SIG-M5 (cell line): ENCODE data around the gene AMBN.

Source experiments
- DNase-seq: peaks from one replicate; lab custom pipeline; 2025; lab: John Stamatoyannopoulos, UW

AMBN gene, protein sequence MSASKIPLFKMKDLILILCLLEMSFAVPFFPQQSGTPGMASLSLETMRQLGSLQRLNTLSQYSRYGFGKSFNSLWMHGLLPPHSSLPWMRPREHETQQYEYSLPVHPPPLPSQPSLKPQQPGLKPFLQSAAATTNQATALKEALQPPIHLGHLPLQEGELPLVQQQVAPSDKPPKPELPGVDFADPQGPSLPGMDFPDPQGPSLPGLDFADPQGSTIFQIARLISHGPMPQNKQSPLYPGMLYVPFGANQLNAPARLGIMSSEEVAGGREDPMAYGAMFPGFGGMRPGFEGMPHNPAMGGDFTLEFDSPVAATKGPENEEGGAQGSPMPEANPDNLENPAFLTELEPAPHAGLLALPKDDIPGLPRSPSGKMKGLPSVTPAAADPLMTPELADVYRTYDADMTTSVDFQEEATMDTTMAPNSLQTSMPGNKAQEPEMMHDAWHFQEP

DNA sequence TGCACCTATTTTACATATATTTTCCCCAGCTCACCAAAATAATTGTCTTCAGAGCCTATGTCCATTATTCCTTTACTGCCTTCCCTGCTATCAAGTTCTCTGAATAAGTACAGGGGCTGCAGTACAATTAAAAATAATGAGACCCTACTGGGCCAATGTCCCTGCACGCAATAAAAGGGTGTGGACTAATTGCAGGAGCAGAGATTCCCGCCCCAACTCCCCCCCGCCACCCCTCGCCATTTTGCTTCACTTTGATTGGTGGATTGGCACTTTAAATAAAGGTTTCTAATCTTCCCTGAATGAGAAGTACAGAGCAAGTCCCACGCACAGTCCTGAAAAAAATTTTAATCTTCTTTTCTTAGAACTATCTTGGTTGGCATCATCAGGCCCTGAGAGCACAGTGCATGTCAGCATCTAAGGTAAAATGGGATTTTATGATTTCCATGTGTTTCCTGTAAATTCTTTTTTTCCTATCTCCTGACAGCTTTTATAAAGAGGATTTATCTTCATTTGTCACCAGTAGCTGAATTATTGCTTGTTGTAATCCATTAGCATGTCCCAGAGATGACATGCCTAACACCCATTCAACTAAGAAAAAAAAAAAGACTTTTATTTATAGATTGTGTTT, at the start of gene AMBN:
Gene AMBN (plus strand): TSS at position 302 of the 628 bp plus-strand sequence. CDS start 103 bp downstream, at position 405.
- DNase-seq: no peak

DNA sequence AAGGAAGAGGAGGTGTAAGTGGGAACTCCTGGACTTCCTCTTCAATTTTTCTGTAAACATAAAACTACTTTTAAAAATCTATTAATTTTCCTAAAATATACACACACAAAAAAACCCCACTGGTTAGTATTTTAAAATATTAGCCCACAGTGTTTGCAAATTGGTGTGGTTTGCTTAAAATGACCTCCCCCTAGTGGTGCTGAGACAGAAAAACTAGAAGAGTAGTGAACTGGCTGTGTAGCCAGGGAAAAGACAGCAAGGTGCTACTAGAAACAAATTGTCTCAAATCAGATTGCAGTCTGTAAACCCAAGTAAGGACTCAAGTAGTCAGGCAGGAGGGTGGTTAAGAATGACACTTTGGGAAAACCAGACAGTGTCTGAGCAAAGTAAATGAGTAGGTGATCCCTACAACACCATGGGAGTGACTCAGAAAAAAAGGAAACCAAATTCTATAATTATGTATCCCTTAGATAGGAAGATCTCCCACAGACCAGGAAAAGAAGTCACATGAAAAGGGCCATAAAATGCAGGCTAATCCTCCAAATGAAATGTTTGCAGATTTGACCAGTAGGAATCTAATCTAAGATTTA, 47.7 kb upstream of the AMBN start:
- DNase-seq: no peak

DNA sequence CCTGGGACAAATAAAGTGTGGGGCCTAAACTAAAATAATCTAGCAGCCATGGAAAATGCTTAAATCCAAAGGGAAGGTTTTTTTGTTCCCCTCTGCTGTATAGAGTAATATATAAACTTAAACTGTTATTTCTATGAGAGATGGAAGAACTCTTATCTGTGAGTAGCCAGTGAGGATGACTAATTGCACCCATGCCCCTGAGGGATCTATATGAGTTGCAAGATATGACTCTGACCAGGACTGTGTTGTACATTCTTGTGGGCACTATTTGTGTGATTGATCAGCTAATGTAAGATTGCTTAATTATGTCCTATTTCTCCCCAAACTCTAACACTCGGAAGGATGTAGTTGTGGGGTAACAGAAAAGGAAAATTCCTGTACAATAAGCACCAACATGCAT, 35.2 kb upstream of the AMBN start:
- no peak for DNase-seq

DNA sequence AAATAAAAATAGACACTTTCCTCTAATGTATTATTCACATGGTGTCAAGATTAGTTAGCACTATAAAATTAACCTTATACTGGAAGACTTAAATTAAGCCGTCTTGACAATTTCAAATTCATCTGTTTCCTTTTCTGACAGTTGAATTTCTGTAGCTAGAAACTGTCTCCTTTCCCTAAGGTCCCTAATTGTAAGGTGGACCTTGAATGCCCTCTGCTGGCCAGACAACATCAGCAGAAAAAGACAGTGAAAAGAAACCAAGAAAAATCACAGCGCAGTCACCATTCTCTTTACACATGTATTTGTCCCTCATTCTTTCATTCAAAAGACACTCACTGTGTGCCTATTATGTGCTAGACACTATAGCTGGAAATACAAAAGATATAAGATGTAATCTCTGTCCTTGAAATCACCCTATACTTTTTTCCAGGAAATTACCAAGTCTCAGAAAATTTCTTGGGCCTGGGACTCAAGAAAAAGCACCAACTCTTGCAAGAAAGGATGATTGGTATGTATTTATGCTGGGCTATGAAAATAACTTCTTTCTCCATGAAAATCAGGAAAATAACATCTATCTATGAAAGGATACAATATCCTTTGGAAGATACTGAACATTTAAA, 32.7 kb upstream of the AMBN start:
- DNase-seq: no peak

DNA sequence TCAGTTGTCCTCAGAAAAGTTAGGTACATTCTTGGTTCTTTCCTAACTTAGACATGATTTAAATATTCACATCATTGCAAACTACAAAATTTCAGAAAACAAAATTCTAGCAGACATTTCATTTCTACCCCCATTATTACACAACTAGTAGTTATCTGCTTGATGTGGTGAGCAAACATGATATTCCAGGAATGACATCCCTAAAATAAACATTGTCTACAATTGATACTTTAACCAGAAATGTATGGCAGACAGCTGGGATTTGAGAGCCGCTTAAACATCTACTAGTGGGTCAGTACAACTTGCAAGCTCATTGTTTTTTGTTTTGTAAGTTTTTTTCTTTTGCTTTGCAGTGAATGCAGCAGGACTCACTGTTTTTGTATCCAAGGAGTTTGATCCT, 32.1 kb upstream of the AMBN start:
- no peak for DNase-seq

DNA sequence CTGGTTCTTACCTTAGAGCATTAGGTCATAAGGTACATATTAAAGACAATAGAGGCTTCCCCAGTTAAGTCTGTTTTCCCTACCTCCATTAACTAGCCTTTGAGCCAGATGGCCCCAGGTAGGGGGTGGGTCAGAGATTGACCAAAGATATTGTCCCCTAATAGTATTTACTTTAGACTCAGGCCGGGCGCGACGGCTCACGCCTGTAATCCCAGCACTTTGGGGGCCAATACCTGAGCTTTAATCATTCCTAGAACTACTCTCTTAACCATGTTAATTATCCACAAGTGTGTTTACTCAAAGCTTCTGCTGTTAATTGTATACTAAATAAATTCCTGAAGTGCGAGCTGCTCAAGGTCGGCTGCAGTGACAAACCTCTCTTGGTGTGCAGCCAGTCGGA, 28.0 kb upstream of the AMBN start:
- DNase-seq: no peak

GRCh38 chr4:70570796-70571195, 21.3 kb upstream of the AMBN start:
- no peak for DNase-seq

GRCh38 chr4:70571772-70572171, 20.3 kb upstream of the AMBN start:
- DNase-seq: no peak

DNA sequence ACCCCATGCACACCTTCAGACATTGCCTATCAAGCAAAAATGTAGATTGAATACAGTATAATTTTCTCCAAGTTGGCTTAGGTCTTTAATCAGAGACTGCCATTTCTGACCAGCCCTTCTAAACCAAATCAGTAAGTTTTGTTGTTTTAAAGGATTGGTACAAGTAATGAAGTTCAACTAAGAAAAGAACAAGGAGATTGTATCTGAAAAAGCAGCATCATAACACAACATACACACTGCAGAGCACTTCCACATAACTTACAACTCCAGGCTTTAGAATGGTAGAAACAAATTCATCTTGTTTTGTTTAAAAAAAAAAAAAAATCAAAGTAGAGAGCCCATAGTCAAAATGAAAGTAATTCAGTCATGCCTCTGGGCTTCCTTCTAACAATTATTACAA, 16.1 kb upstream of the AMBN start:
- no peak for DNase-seq

- no peak for DNase-seq
These were observed 14.7 kb upstream of the AMBN start for GRCh38 chr4:70577220-70577927.

DNA sequence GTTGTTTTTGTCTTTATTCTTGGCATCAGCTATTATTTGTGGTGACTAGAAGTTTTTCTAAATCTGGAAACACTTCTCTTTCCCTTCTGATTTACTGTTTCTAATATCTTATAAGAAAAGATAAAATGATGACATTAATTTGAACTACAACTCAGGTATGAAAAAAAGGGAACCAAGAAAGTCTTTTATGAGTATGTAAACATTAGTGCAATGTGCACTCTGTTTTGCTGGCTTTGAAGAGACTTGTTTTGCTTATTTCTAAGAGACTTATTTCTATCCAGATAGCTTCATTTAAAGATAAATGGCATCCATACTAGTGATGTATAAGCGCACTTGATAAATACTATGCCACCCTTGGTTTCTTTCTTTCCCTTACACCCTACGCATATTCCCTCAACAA, 10.1 kb upstream of the AMBN start:
- DNase-seq: no peak

GRCh38 chr4:70583952-70584834, 7.9 kb upstream of the AMBN start:
- DNase-seq: no peak

DNA sequence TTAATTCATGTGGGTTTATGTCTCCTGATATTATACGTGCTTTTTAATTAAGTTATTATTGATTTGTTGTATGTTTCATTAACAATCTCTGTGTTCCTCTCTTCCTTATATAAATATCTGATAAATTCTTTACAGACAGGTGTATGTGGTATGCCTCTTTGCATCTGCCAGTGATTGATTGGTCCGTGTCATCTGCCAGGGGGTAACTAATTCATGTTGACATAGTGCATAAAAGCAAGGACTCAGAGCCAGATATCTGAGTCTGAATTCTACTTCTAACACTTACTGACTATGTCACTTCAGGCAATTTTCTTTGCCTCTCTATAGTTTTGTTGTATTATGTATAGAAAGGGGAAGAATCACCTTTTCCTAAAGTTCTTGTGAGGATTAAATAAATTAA, 5.2 kb upstream of the AMBN start:
- no peak for DNase-seq

- DNase-seq: no peak
These were observed 2.3 kb upstream of the AMBN start for GRCh38 chr4:70589785-70590184.

GRCh38 chr4:70594196-70594595, 2.1 kb downstream of the AMBN start:
- no peak for DNase-seq

DNA sequence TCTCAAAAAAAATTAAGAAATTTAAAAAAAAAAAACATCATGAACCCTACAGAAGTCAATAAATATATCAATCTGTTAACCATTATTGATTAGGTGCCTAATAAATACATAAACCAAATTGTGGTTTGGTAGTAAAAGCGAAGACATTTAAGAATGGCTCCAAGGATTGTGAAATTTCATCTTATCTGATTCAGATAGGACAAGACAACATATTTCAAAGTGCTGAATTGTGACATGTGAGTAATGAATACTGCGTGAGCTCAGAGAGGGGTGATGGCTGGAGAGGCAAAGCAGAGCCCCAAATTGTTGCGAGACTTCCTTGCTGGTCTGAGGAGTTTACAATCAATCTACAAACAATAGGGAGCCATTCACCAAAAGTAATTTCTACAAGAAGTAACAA, 8.2 kb downstream of the AMBN start:
- DNase-seq: no peak

DNA sequence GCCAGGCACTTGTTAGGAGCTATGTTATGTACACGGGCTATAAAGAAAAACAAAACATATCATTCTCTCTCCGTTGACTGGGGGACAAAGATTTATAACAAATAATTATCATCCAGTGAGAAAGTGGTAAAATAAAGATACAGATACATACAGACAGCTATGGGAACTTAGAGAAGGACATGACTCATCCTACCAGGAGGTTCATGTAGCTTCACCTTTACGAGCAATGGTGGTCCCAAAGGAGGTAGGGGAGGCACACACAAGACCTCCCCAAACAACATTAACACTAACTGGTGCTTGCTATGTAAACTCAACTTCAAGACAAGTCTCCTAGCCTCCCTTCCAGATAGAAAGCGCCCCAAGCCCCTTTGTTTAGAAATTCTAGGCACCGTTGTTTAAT, 8.9 kb downstream of the AMBN start:
- no peak for DNase-seq

GRCh38 chr4:70601422-70602039, 9.5 kb downstream of the AMBN start:
- DNase-seq: no peak

DNA sequence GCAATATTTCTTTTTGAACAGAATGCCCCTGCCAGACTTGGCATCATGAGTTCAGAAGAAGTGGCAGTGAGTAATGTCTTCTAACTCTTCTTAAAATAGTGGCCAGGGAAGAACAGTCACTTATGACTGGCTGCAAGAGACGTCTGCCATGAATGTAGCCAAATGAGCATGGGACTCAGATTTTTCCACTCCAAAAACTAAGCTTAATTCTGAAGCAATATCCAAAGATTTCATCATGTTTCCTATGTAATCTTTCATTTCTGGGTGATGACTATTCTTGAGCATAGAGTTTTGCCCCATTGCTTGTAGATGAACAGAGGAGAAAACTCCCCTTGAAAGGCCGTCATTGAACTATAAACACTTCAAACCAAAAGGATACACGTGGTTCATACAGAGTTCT, 11.8 kb downstream of the AMBN start:
- DNase-seq: no peak

DNA sequence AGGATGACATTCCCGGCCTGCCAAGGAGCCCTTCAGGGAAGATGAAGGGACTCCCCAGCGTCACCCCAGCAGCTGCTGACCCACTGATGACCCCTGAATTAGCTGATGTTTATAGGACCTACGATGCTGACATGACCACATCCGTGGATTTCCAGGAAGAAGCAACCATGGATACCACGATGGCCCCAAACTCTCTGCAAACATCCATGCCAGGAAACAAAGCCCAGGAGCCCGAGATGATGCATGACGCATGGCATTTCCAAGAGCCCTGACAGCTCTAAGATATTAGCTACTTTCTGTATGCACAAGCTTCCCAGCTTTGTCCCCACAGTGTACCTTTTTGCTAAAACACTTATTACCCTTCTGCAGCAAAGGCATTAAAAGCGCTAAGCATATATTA, 14.4 kb downstream of the AMBN start:
- no peak for DNase-seq
